ENCODE data around the gene GRK5.

DNA sequence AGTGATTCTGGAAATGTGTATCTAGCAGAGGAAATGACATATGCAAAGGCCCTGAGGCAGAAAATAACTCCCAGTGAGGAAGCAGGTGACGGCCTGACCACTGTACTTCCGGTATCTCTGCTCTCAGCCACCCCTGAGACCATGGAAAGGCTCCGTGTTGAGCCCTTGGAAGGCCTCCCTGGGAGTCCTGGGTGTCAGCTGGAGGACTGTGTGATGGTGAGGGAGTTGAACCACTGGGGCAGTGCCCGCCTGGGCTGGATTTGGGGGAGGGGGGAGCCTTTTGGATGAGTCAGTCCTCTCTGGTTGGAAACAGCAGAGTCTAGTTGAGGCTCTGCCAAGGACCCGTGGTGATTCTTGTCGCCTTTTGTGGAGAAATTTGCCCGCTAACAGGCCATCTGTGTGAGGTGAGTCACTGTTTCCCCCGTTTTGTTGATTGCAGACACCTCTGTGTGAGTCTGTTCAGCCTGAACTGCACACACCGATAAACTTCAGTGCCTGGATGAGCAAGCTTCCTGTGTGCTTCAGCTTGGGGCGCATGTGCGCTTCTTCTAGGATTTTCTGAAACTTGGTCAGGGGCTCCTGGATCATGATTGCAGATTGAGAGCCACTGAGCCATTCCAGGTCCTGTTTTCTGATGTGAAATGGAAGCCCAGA is 98.6 kb downstream of the GRK5 start:
- TF ChIP-seq, protein P1, sequence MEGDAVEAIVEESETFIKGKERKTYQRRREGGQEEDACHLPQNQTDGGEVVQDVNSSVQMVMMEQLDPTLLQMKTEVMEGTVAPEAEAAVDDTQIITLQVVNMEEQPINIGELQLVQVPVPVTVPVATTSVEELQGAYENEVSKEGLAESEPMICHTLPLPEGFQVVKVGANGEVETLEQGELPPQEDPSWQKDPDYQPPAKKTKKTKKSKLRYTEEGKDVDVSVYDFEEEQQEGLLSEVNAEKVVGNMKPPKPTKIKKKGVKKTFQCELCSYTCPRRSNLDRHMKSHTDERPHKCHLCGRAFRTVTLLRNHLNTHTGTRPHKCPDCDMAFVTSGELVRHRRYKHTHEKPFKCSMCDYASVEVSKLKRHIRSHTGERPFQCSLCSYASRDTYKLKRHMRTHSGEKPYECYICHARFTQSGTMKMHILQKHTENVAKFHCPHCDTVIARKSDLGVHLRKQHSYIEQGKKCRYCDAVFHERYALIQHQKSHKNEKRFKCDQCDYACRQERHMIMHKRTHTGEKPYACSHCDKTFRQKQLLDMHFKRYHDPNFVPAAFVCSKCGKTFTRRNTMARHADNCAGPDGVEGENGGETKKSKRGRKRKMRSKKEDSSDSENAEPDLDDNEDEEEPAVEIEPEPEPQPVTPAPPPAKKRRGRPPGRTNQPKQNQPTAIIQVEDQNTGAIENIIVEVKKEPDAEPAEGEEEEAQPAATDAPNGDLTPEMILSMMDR (IDR thresholded peaks at IDR 0.05): no peak
- TF ChIP-seq ZFX (IDR thresholded peaks at IDR 0.05; ENCODE audit: borderline replicate concordance): no peak
